K562 (cell line): ENCODE data around the gene GP1BA. TPM values are rescaled to one million over a fixed set of nuclear protein-coding genes. Genes with fewer than 3 reads are reported as not detected.

ENCODE experiments used
- ATAC-seq: fragments of 200-7000 bp; cut with Tn5 transposase; 3 replicates; pipeline ENCODE4 v1.9.1; 2020; ENCODE audit warnings: moderate library complexity
- BruUV-seq: library from RNA; stranded (reverse); fragments of 400-500 nt; replicated peaks from 2 replicates; lab custom pipeline; 2021; lab: Mats Ljungman, UMichigan
- CTCF ChIA-PET: fragments of 300-600 bp; formaldehyde crosslinking; extraction: SDS; loops from one replicate; lab custom pipeline; 2021; ENCODE audit warnings: low intra/inter-chr PET ratio; lab: Yijun Ruan, JAX
- POLR2A ChIA-PET: fragments of 300-600, 350-650 bp; sonication (Branson Sonifier 250); formaldehyde crosslinking; extraction: SDS; loops from one replicate; lab custom pipeline; 2021; ENCODE audit warnings: antibody characterized with exemption, inconsistent platforms; lab: Yijun Ruan, JAX
- DNase-seq, 4 experiments: peaks; one replicate each; pipeline versions ENCODE4 v3.0.0 to v3.0.0-alpha.2; 2011 to 2018; ENCODE audit warnings: low spot score in 3 of 4, mixed read lengths in 3 of 4; ENCODE audit errors: extremely low read depth in 1 of 4
- FAIRE-seq: peaks from 2 replicates; lab custom pipeline; 2011; peaks lifted over from hg19 to GRCh38; lab: Jason Lieb, UNC
- H2AFZ ChIP-seq: 2 replicates; pipeline ENCODE4 v1.6.0; 2011; ENCODE audit warnings: low read depth, low read length, control low read depth, inconsistent platforms
- H3K27ac ChIP-seq: fragments of 200-600 bp; 3 replicates; pipeline ENCODE4 v1.8.0; 2011; ENCODE audit warnings: low read depth, mild to moderate bottlenecking, control low read depth, inconsistent platforms, low read length, moderate library complexity, mixed read lengths; ENCODE audit errors: extremely low read depth
- H3K27me3 ChIP-seq, 2 experiments: fragments of 300-600 bp in 1 of 2; 2 replicates in 1 of 2; 3 replicates in 1 of 2; pipeline versions ENCODE4 v1.6.0 to v1.8.0; 2011; ENCODE audit warnings: inconsistent platforms in 2 of 2, low read length in 2 of 2, mild to moderate bottlenecking in 1 of 2, mixed read lengths in 1 of 2, moderate library complexity in 1 of 2; ENCODE audit not compliant: control insufficient read depth in 2 of 2, insufficient read depth in 2 of 2
- H3K36me3 ChIP-seq: fragments of 300-600 bp; 3 replicates; pipeline ENCODE4 v1.8.0; 2011; ENCODE audit warnings: mild to moderate bottlenecking, low read length, inconsistent platforms; ENCODE audit not compliant: control insufficient read depth, insufficient read depth
- H3K4me1 ChIP-seq, 2 experiments: fragments of 200-600 bp in 1 of 2; replicated peaks in 1 of 2; 2 replicates in 1 of 2; 3 replicates in 1 of 2; pipeline versions ENCODE4 v1.5.1 to v1.8.0; 2011; ENCODE audit warnings: inconsistent platforms in 2 of 2, low read length in 2 of 2, mild to moderate bottlenecking in 1 of 2, mixed read lengths in 1 of 2, moderate library complexity in 1 of 2; ENCODE audit not compliant: control insufficient read depth in 2 of 2, insufficient read depth in 2 of 2
- H3K4me2 ChIP-seq: 2 replicates; pipeline ENCODE4 v1.6.1; 2011; ENCODE audit warnings: low read length, control low read depth, inconsistent platforms, mixed read lengths; ENCODE audit not compliant: insufficient read depth
- H3K4me3 ChIP-seq: fragments of 200-600 bp; sonication (generic), shearing (Covaris generic); 2 replicates; pipeline ENCODE4 v1.5.1; 2016; ENCODE audit warnings: control low read depth, inconsistent platforms
- H3K79me2 ChIP-seq: fragments of 200-600 bp; 3 replicates; pipeline ENCODE4 v1.8.0; 2011; ENCODE audit warnings: low read length, inconsistent platforms; ENCODE audit not compliant: control insufficient read depth, insufficient read depth
- H3K9ac ChIP-seq, 2 experiments: 2 replicates each; pipeline versions ENCODE4 v1.6.0 to v1.6.1; 2011; ENCODE audit warnings: low read depth in 2 of 2, low read length in 2 of 2, control low read depth in 1 of 2, inconsistent platforms in 1 of 2, mild to moderate bottlenecking in 1 of 2, mixed read lengths in 1 of 2; ENCODE audit not compliant: insufficient read depth in 1 of 2
- H3K9me1 ChIP-seq: one replicate; pipeline ENCODE4 v1.6.0; 2011; ENCODE audit warnings: inconsistent platforms, mild to moderate bottlenecking, low read length, moderate library complexity; ENCODE audit not compliant: control insufficient read depth, insufficient read depth
- H3K9me3 ChIP-seq: replicated peaks from 2 replicates; pipeline ENCODE4 v1.5.1; 2011; ENCODE audit warnings: low read depth, low read length, inconsistent platforms; ENCODE audit not compliant: control insufficient read depth, insufficient read depth
- H4K20me1 ChIP-seq: replicated peaks from 2 replicates; pipeline ENCODE4 v1.6.1; 2011; ENCODE audit warnings: low read length, inconsistent platforms, mixed read lengths; ENCODE audit not compliant: control insufficient read depth, insufficient read depth
- ARID3B ChIP-seq: fragments of 250-450 bp; sonication (Bioruptor Pico); IDR thresholded peaks from 2 replicates; pipeline ENCODE4 v1.4.0; 2020; ENCODE audit warnings: borderline replicate concordance
- HLTF ChIP-seq: fragments of 450-650 bp; IDR thresholded peaks from 2 replicates; pipeline ENCODE4 v1.6.1; 2016
- HNRNPLL ChIP-seq: fragments of 200-400 bp; formaldehyde crosslinking; IDR thresholded peaks from 2 replicates; pipeline ENCODE4 v1.6.1; 2017; ENCODE audit warnings: low read length, low read depth, mild to moderate bottlenecking; ENCODE audit not compliant: poor library complexity, severe bottlenecking
- PTRF ChIP-seq: fragments of 450-650 bp; IDR thresholded peaks from 2 replicates; pipeline ENCODE4 v1.6.1; 2016; ENCODE audit warnings: mild to moderate bottlenecking, missing genetic modification characterization, missing compliant biosample characterization
- RCOR1 ChIP-seq, 2 experiments: IDR thresholded peaks; 2 replicates each; pipeline ENCODE4 v1.6.1; 2012; ENCODE audit warnings: low read depth in 2 of 2, low read length in 2 of 2, borderline replicate concordance in 1 of 2, improper control_type of control experiment in 1 of 2
- STAT6 ChIP-seq: sonication (generic); formaldehyde crosslinking; IDR thresholded peaks from 2 replicates; pipeline ENCODE4 v1.8.1; 2023; ENCODE audit warnings: mild to moderate bottlenecking, missing genetic modification reagents
- TAL1 ChIP-seq: fragments of 450-650 bp; IDR thresholded peaks from 2 replicates; pipeline ENCODE4 v1.6.1; 2016; ENCODE audit warnings: mild to moderate bottlenecking
- WGBS: fragments of 100-300 bp; shearing (Covaris generic); methylation state at CpG from one replicate; pipeline ENCODE4 v1.1.6; 2016; ENCODE audit warnings: low coverage, mixed read lengths; ENCODE audit not compliant: insufficient coverage; ENCODE audit errors: missing lambda C conversion rate; 5-methylcytosine and 5-hydroxymethylcytosine counted together
- in situ Hi-C: fragments of 300-500 bp; cut with MboI; formaldehyde crosslinking; loops from 4 replicates; pipeline ENCODE4 v1.15.0; 2018; ENCODE audit warnings: inconsistent platforms, mixed read lengths
- intact Hi-C: fragments of 100-400 bp; cut with micrococcal nuclease; formaldehyde crosslinking; loops from 2 replicates; pipeline ENCODE4 v1.14.2; 2022
- polyA plus RNA-seq, 8 experiments: library from polyadenylated mRNA; depleted of rRNA in 4 of 8; stranded (reverse) in 5 of 8; unstranded in 3 of 8; fragments of >200 nt; fragmentation: Nextera tagmentation in 2 of 8; fragmentation: Illumina TruSeq in 1 of 8; extraction: Ambion mirVana in 2 of 8; extraction: Trizol in 1 of 8; gene quantifications; 2 replicates each; pipeline versions ENCODE4 v1.2.1 to v1.2.3, GENCODE V29; 2011 to 2014; ENCODE audit warnings: inconsistent platforms in 1 of 8, missing spikeins in 1 of 8
- total RNA-seq, 7 experiments: library from RNA; depleted of rRNA in 6 of 7; stranded (reverse); fragments of >200 nt in 6 of 7; fragmentation: Illumina TruSeq in 2 of 7; extraction: Trizol in 2 of 7; gene quantifications; 2 replicates each; pipeline versions ENCODE4 v1.2.1 to v1.2.3, GENCODE V29; 2011 to 2021; ENCODE audit warnings: low replicate concordance in 1 of 7
- TF ChIP-seq, protein P1 (sequence below): sonication (generic); formaldehyde crosslinking; IDR thresholded peaks from 2 replicates; pipeline ENCODE4 v1.8.0; 2022; ENCODE audit warnings: mild to moderate bottlenecking, missing genetic modification reagents
- TF ChIP-seq, protein P2 (sequence below): fragments of 250-450 bp; sonication (Bioruptor Pico); IDR thresholded peaks from 2 replicates; pipeline ENCODE4 v1.4.0; 2020; ENCODE audit warnings: mild to moderate bottlenecking
- TF ChIP-seq, protein P3 (sequence below): sonication (generic); formaldehyde crosslinking; IDR thresholded peaks from 2 replicates; pipeline ENCODE4 v1.8.1; 2023; ENCODE audit warnings: mild to moderate bottlenecking, missing genetic modification reagents

The GP1BA gene
- total and polyA plus RNA-seq, 9 of the 15 experiments (the other 6 are each of a cell fraction or from before 2014, with no cell fraction given), result 0.01 TPM; not detected in 8

GRCh38 chr17:4974115-4974670 lies 42.1 kb downstream of the GP1BA start:
- FAIRE-seq (no peak), ATAC-seq (no peak), DNase-seq (no peak)
- ChIA-PET POLR2A (no interaction called here), CTCF (no interaction called here)
- H3K4me3 ChIP-seq, result no peak overlapping the region
- H2AFZ ChIP-seq, result no peak overlapping the region
- no peak overlapping the region for H3K9ac ChIP-seq
- H3K4me1 ChIP-seq, result peaks cover 5 to 6% of the 10 kb centered on the region in 2 experiments; a peak in 4 of 5 replicates
- intact Hi-C loops (no loop called here), in situ Hi-C loops (no loop called here)
- H3K9me1 ChIP-seq, result no peaks in the 10 kb centered on the region
- peaks cover 84% of the 10 kb centered on the region for H3K36me3 ChIP-seq
- H3K27me3 ChIP-seq, result no peaks in the 10 kb centered on the region
- H3K9me3 ChIP-seq, result no peaks in the 10 kb centered on the region
- WGBS, result 85% methylated on average over 8 of the region's 9 CpGs
- H4K20me1 ChIP-seq, result no peaks in the 10 kb centered on the region
- H3K27ac ChIP-seq, result no peak overlapping the region
- H3K79me2 ChIP-seq, result peaks cover 2% of the 10 kb centered on the region; the same call in 2 of the 3 replicates
- no peak overlapping the region for H3K4me2 ChIP-seq
- BruUV-seq, result no TSS peak
- no peak for TF ChIP-seq HLTF
- no peak for TF ChIP-seq HNRNPLL
- TF ChIP-seq ARID3B (CRISPR knock-in tag), result no peak
- TF ChIP-seq STAT6 (CRISPR knock-in tag), result no peak
- TF ChIP-seq, protein P1, sequence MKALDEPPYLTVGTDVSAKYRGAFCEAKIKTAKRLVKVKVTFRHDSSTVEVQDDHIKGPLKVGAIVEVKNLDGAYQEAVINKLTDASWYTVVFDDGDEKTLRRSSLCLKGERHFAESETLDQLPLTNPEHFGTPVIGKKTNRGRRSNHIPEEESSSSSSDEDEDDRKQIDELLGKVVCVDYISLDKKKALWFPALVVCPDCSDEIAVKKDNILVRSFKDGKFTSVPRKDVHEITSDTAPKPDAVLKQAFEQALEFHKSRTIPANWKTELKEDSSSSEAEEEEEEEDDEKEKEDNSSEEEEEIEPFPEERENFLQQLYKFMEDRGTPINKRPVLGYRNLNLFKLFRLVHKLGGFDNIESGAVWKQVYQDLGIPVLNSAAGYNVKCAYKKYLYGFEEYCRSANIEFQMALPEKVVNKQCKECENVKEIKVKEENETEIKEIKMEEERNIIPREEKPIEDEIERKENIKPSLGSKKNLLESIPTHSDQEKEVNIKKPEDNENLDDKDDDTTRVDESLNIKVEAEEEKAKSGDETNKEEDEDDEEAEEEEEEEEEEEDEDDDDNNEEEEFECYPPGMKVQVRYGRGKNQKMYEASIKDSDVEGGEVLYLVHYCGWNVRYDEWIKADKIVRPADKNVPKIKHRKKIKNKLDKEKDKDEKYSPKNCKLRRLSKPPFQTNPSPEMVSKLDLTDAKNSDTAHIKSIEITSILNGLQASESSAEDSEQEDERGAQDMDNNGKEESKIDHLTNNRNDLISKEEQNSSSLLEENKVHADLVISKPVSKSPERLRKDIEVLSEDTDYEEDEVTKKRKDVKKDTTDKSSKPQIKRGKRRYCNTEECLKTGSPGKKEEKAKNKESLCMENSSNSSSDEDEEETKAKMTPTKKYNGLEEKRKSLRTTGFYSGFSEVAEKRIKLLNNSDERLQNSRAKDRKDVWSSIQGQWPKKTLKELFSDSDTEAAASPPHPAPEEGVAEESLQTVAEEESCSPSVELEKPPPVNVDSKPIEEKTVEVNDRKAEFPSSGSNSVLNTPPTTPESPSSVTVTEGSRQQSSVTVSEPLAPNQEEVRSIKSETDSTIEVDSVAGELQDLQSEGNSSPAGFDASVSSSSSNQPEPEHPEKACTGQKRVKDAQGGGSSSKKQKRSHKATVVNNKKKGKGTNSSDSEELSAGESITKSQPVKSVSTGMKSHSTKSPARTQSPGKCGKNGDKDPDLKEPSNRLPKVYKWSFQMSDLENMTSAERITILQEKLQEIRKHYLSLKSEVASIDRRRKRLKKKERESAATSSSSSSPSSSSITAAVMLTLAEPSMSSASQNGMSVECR (CRISPR knock-in tag), result no peak
- TF ChIP-seq, protein P2, sequence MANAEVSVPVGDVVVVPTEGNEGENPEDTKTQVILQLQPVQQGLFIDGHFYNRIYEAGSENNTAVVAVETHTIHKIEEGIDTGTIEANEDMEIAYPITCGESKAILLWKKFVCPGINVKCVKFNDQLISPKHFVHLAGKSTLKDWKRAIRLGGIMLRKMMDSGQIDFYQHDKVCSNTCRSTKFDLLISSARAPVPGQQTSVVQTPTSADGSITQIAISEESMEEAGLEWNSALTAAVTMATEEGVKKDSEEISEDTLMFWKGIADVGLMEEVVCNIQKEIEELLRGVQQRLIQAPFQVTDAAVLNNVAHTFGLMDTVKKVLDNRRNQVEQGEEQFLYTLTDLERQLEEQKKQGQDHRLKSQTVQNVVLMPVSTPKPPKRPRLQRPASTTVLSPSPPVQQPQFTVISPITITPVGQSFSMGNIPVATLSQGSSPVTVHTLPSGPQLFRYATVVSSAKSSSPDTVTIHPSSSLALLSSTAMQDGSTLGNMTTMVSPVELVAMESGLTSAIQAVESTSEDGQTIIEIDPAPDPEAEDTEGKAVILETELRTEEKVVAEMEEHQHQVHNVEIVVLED (CRISPR knock-in tag), result no peak
- TF ChIP-seq TAL1, result no peak
- TF ChIP-seq, protein P3, sequence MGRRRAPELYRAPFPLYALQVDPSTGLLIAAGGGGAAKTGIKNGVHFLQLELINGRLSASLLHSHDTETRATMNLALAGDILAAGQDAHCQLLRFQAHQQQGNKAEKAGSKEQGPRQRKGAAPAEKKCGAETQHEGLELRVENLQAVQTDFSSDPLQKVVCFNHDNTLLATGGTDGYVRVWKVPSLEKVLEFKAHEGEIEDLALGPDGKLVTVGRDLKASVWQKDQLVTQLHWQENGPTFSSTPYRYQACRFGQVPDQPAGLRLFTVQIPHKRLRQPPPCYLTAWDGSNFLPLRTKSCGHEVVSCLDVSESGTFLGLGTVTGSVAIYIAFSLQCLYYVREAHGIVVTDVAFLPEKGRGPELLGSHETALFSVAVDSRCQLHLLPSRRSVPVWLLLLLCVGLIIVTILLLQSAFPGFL, result no peak
- TF ChIP-seq PTRF (tag), result no peak
- TF ChIP-seq RCOR1 (IDR thresholded peaks at IDR 0.05; ENCODE audit: borderline replicate concordance in 1 of 2, low read depth in 2 of 2, low read length in 2 of 2), result no peak
